K562 (cell line): ENCODE measurements around the gene LENG8. TPM values are rescaled to one million over a fixed set of nuclear protein-coding genes. Genes with fewer than 3 reads are reported as not detected.
A peak's percentile ranks its signal among the peaks of the same experiment; 100 is the strongest.

Experiments used
- CHD1 ChIP-seq: fragments of 200-600 bp; sonication (generic); IDR thresholded peaks from one replicate; pipeline ENCODE4 v1.6.1; 2012; ENCODE audit warnings: mild to moderate bottlenecking, moderate library complexity, low read length, inconsistent platforms
- CTCFL ChIP-seq: IDR thresholded peaks from 2 replicates; pipeline ENCODE4 v1.6.1; 2011; ENCODE audit warnings: borderline replicate concordance, low read depth, mild to moderate bottlenecking, moderate library complexity, low read length; ENCODE audit not compliant: insufficient read depth, poor library complexity, severe bottlenecking
- DACH1 ChIP-seq: fragments of 450-650 bp; IDR thresholded peaks from 2 replicates; pipeline ENCODE4 v1.6.1; 2018; ENCODE audit not compliant: partially characterized antibody
- ESRRB ChIP-seq: fragments of 250-450 bp; sonication (Bioruptor Pico); IDR thresholded peaks from 2 replicates; pipeline ENCODE4 v1.5.0; 2020; ENCODE audit warnings: mild to moderate bottlenecking, moderate library complexity, borderline replicate concordance
- GTF2A2 ChIP-seq: IDR thresholded peaks from 2 replicates; pipeline ENCODE4 v1.6.1; 2016; ENCODE audit warnings: mild to moderate bottlenecking, missing genetic modification characterization, missing compliant biosample characterization
- KAT7 ChIP-seq: sonication (generic); formaldehyde crosslinking; IDR thresholded peaks from 2 replicates; pipeline ENCODE4 v1.8.0; 2022; ENCODE audit warnings: missing genetic modification reagents, mild to moderate bottlenecking, borderline replicate concordance
- MCM7 ChIP-seq, 2 experiments: fragments of 450-650 bp; IDR thresholded peaks; 2 replicates each; pipeline ENCODE4 v1.6.1; 2016 to 2018
- MIER1 ChIP-seq: fragments of 450-650 bp; IDR thresholded peaks from 2 replicates; pipeline ENCODE4 v1.6.1; 2016; ENCODE audit warnings: antibody characterized with exemption, mild to moderate bottlenecking, low read depth
- PATZ1 ChIP-seq: fragments of 250-450 bp; sonication (Bioruptor Pico); IDR thresholded peaks from 2 replicates; pipeline ENCODE4 v1.5.0; 2020; ENCODE audit warnings: mild to moderate bottlenecking, borderline replicate concordance
- SETDB1 ChIP-seq: IDR thresholded peaks from one replicate; pipeline ENCODE4 v1.6.1; 2012; ENCODE audit warnings: low read length, control low read depth, inconsistent platforms
- SRSF9 ChIP-seq: fragments of 200-400 bp; formaldehyde crosslinking; IDR thresholded peaks from 2 replicates; pipeline ENCODE4 v1.6.1; 2017; ENCODE audit warnings: low read depth, low read length, borderline replicate concordance
- YY1 ChIP-seq, 3 experiments: IDR thresholded peaks; 2 replicates each; pipeline ENCODE4 v1.6.1; 2011; ENCODE audit warnings: low read length in 2 of 3, mild to moderate bottlenecking in 2 of 3, moderate library complexity in 2 of 3, borderline replicate concordance in 1 of 3, control low read depth in 1 of 3, low read depth in 1 of 3; ENCODE audit not compliant: insufficient read depth in 3 of 3, insufficient replicate concordance in 2 of 3, control insufficient read depth in 1 of 3, insufficient read length in 1 of 3; ENCODE audit errors: extremely low read depth in 1 of 3
- ZNF518B ChIP-seq: fragments of 250-450 bp; sonication (Bioruptor Pico); IDR thresholded peaks from 2 replicates; pipeline ENCODE4 v1.5.0; 2021; ENCODE audit warnings: mild to moderate bottlenecking, moderate library complexity
- ZNF740 ChIP-seq, 3 experiments: fragments of 200-800 bp in 1 of 3; sonication (Bioruptor generic) in 1 of 3; sonication (generic) in 1 of 3; formaldehyde crosslinking in 1 of 3; IDR thresholded peaks; 2 replicates each; pipeline versions ENCODE4 v1.6.1 to v1.8.0; 2016 to 2022; ENCODE audit warnings: mild to moderate bottlenecking in 2 of 3, missing compliant biosample characterization in 2 of 3, missing genetic modification characterization in 2 of 3, missing genetic modification reagents in 1 of 3
- polyA plus RNA-seq, 8 experiments: library from polyadenylated mRNA; depleted of rRNA in 4 of 8; stranded (reverse) in 5 of 8; unstranded in 3 of 8; fragments of >200 nt; fragmentation: Nextera tagmentation in 2 of 8; fragmentation: Illumina TruSeq in 1 of 8; extraction: Ambion mirVana in 2 of 8; extraction: Trizol in 1 of 8; gene quantifications; 2 replicates each; pipeline versions ENCODE4 v1.2.1 to v1.2.3, GENCODE V29; 2011 to 2014; ENCODE audit warnings: inconsistent platforms in 1 of 8, missing spikeins in 1 of 8
- total RNA-seq, 7 experiments: library from RNA; depleted of rRNA in 6 of 7; stranded (reverse); fragments of >200 nt in 6 of 7; fragmentation: Illumina TruSeq in 2 of 7; extraction: Trizol in 2 of 7; gene quantifications; 2 replicates each; pipeline versions ENCODE4 v1.2.1 to v1.2.3, GENCODE V29; 2011 to 2021; ENCODE audit warnings: low replicate concordance in 1 of 7

The LENG8 gene
- total and polyA plus RNA-seq, 9 of the 15 experiments (the other 6 are each of a cell fraction or from before 2014, with no cell fraction given), result 0.74 to 146 (median 28.1) TPM

- TF ChIP-seq CHD1 (peak; percentile 81), SETDB1 (no peak), YY1 (IDR thresholded peaks at IDR 0.05; ENCODE audit: borderline replicate concordance in 1 of 3, control insufficient read depth in 1 of 3, extremely low read depth in 1 of 3, insufficient read depth in 3 of 3, insufficient read length in 1 of 3, insufficient replicate concordance in 2 of 3, low read depth in 1 of 3, low read length in 2 of 3) (peak in 1 of 3 experiments; percentile 79), CTCFL (peak; percentile 48), SRSF9 (no peak), MCM7 (IDR thresholded peaks at IDR 0.05) (no peak), PATZ1 (no peak), ZNF518B (CRISPR knock-in tag) (no peak), GTF2A2 (tag) (no peak), MIER1 (0 out of 2 replicates have a peak, but pooled peaks have one; percentile 29), KAT7 (CRISPR knock-in tag) (no peak), ESRRB (CRISPR knock-in tag) (no peak), DACH1 (no peak), ZNF740 (CRISPR knock-in tag; IDR thresholded peaks at IDR 0.05) (no peak), ZNF740 (tag; IDR thresholded peaks at IDR 0.05) (0 out of 4 replicates have a peak, but pooled peaks of 1 of the 2 experiments have one; percentile 14)
Measured at GRCh38 chr19:54448040-54448773, 792 bp upstream of the LENG8 start (continued).
